ENCODE data around the gene SPATA25. TPM values are rescaled to one million over a fixed set of nuclear protein-coding genes. Genes with fewer than 3 reads are reported as not detected.

The SPATA25 gene
- total RNA-seq, 4 donors from 2014 or later = 2.6 to 16.2 (median 6.0) TPM

- Histone ChIP-seq H3K27ac (no peak overlapping the region), H3K4me1 (peaks cover 0 to 8% of the 10 kb centered on the region in 2 donors), H3K4me3 (no peak overlapping the region), H3K36me3 (no peaks in the 10 kb centered on the region), H3K27me3 (no peaks in the 10 kb centered on the region), H3K9me3 (no peaks in the 10 kb centered on the region)
- TF ChIP-seq POLR2A (IDR thresholded peaks at IDR 0.05) (no peak), CTCF (IDR thresholded peaks at IDR 0.05) (no peak)
- no peak for DNase-seq
- intact Hi-C loops (cut with DNase I; ENCODE audit: low total_unique reads) = no loop called here
Measured at GRCh38 chr20:45845452-45845851, 42.0 kb downstream of the SPATA25 start.

DNA sequence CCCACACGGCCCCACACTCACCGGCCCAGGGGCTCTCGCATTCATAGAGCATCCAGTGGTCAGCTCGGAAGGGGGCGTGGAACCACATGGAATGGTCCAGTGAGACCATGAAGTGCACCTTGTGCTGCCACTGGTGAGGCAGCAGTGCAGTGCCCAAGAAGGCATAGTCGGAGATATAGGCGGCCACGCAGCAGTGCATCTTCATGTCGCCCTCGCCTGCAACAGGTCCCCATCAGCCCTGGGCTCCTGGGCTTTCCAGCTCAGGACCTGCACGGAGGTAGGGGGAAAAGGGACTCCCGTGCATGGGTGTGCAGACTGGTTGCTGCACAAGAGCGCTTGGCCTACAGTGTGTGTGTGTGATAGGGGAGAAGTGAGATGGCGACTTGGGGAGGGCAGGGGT lies 43.9 kb downstream of the SPATA25 start:
- Histone ChIP-seq H3K27ac (peak overlapping the region; percentile 58 to 69), H3K9me3 (no peaks in the 10 kb centered on the region), H3K4me3 (no peak overlapping the region), H3K27me3 (no peaks in the 10 kb centered on the region), H3K36me3 (no peaks in the 10 kb centered on the region), H3K4me1 (peaks cover 0 to 8% of the 10 kb centered on the region in 2 donors)
- TF ChIP-seq POLR2A (IDR thresholded peaks at IDR 0.05) (no peak), CTCF (IDR thresholded peaks at IDR 0.05) (no peak)
- DNase-seq = no peak
- intact Hi-C loops (cut with DNase I; ENCODE audit: low total_unique reads) = no loop called here

DNA sequence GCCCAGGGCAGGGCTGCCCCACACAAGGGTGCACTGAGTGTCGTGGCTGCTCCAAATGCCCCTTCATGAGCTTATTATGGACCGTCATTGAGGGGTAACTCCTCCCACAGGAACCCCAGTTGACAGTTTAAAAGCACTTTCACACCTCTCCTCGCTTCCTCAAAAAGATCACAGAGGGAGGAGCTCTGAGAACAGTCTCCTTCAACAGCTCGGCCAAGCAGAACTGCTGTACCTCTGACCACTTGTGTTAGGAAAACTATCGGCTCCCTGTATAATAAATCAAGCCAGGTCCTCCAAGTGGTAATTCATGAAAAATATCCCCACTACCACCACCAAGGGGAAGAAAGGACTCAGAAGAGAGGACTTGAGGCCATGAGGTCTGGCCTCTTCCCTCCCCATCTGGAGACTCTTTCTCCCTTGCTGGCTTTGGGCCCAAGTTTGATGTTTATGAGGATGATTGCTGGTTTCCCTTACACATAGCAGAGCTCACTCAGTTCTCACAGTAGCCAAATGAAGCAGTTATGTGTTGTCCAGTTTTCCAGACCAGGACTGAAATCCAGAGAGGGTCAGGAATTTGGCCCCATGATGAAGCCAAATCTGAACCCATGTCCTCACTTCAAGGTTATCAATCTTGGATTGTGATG lies 45.1 kb downstream of the SPATA25 start:
- Histone ChIP-seq H3K4me1 (peaks cover 0 to 8% of the 10 kb centered on the region in 2 donors), H3K27ac (peak overlapping the region; percentile 58 to 69), H3K27me3 (no peaks in the 10 kb centered on the region), H3K36me3 (no peaks in the 10 kb centered on the region), H3K4me3 (no peak overlapping the region), H3K9me3 (no peaks in the 10 kb centered on the region)
- TF ChIP-seq CTCF (IDR thresholded peaks at IDR 0.05) (no peak), POLR2A (IDR thresholded peaks at IDR 0.05) (no peak)
- intact Hi-C loops (cut with DNase I; ENCODE audit: low total_unique reads) = no loop called here
- DNase-seq = peak in 1 of 2 donors; percentile 76

DNA sequence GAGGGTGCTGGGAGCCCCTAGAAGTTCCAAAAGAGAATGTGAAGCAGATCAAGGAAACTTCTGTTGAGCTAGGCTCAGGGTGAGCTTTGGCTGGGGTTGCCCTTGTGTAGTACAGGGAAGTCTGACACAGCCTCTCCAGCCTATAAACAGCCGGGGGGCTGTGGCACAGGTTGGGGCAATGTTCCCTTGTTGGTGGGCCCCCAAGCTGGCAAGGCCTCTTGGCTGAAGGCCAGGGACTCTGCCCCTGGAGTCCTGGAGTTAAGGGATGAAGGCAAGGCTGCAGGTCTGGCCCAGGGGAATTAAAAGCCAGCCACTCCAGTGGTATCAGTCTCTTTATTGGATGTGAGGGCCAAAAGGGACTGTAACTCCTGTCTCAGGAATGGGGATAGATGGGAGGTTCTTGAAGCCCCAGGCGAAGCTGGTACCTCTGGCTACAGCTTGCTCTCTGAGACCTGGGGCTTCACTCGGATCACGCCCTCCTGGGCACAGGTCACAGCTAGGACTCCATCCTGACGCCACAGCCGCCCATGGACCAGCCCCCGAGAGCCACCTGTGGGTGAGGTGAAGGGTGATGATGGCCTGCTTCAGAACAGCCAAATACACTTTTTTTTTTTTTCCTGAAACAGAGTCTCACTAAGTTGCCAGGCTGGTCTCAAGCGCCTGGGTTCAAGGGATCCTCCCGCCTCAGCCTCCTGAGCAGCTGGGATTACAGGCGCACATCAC lies 45.9 kb downstream of the SPATA25 start:
- intact Hi-C loops (cut with DNase I; ENCODE audit: low total_unique reads) = no loop called here
- Histone ChIP-seq H3K36me3 (no peaks in the 10 kb centered on the region), H3K4me3 (no peak overlapping the region), H3K9me3 (no peaks in the 10 kb centered on the region), H3K4me1 (peaks cover 0 to 12% of the 10 kb centered on the region in 2 donors), H3K27me3 (no peaks in the 10 kb centered on the region), H3K27ac (peak overlapping the region; percentile 58 to 69)
- DNase-seq = no peak
- TF ChIP-seq CTCF (IDR thresholded peaks at IDR 0.05) (no peak), POLR2A (IDR thresholded peaks at IDR 0.05) (no peak)

GRCh38 chr20:45840700-45841198 lies 46.7 kb downstream of the SPATA25 start:
- DNase-seq = no peak
- Histone ChIP-seq H3K9me3 (no peaks in the 10 kb centered on the region), H3K27ac (peak overlapping the region in 1 of 2 donors; percentile 58), H3K27me3 (no peaks in the 10 kb centered on the region), H3K36me3 (no peaks in the 10 kb centered on the region), H3K4me3 (no peak overlapping the region), H3K4me1 (peaks cover 0 to 13% of the 10 kb centered on the region in 2 donors)
- TF ChIP-seq CTCF (IDR thresholded peaks at IDR 0.05) (no peak), POLR2A (IDR thresholded peaks at IDR 0.05) (no peak)
- intact Hi-C loops (cut with DNase I; ENCODE audit: low total_unique reads) = no loop called here

Data from uterus (tissue), 4 donors.